HEK293 (cell line): ENCODE measurements around the gene DDX39A.
A peak's percentile ranks its signal among the peaks of the same experiment; 100 is the strongest.

Experiments used
- CTCF ChIA-PET: fragments of 350-600 bp; formaldehyde crosslinking; extraction: SDS; loops from one replicate; lab custom pipeline; 2021; ENCODE audit warnings: antibody characterized with exemption; lab: Yijun Ruan, JAX
- POLR2A ChIA-PET: fragments of 300-600 bp; formaldehyde crosslinking; extraction: SDS; loops from one replicate; lab custom pipeline; 2020; ENCODE audit warnings: antibody characterized with exemption, inconsistent platforms; lab: Yijun Ruan, JAX
- H3K27ac ChIP-seq: fragments of 200-500 bp; sonication (Bioruptor generic); 2 replicates; pipeline ENCODE4 v1.5.1; 2014; ENCODE audit warnings: low read depth, low read length, control low read depth, inconsistent platforms; ENCODE audit errors: extremely low read depth
- H3K36me3 ChIP-seq, 2 experiments: fragments of 200-500 bp in 1 of 2; sonication (Bioruptor generic) in 1 of 2; 1 replicate in 1 of 2; 2 replicates in 1 of 2; pipeline ENCODE4 v1.5.1; 2014 to 2017; ENCODE audit warnings: inconsistent platforms in 2 of 2, low read length in 2 of 2; ENCODE audit not compliant: control insufficient read depth in 2 of 2, insufficient read depth in 1 of 2
- H3K4me1 ChIP-seq: fragments of 200-500 bp; sonication (Bioruptor generic); 2 replicates; pipeline ENCODE4 v1.5.1; 2014; ENCODE audit warnings: mild to moderate bottlenecking, low read length, inconsistent platforms; ENCODE audit not compliant: control insufficient read depth, insufficient read depth
- H3K4me3 ChIP-seq: 2 replicates; pipeline ENCODE4 v1.5.1; 2011; ENCODE audit warnings: low read depth, mild to moderate bottlenecking, control low read depth, low read length, moderate library complexity
- H3K9me3 ChIP-seq: fragments of 200-500 bp; sonication (Bioruptor generic); 2 replicates; pipeline ENCODE4 v1.5.1; 2014; ENCODE audit warnings: low read depth, low read length, inconsistent platforms; ENCODE audit not compliant: control insufficient read depth, insufficient read depth
- GLIS1 ChIP-seq: fragments of 450-650 bp; formaldehyde crosslinking; IDR thresholded peaks from 2 replicates; pipeline ENCODE4 v1.5.1; 2016; ENCODE audit warnings: missing biosample characterization, missing genetic modification characterization
- GLIS2 ChIP-seq: fragments of 450-650 bp; formaldehyde crosslinking; IDR thresholded peaks from 2 replicates; pipeline ENCODE4 v1.5.1; 2016; ENCODE audit warnings: missing biosample characterization, missing genetic modification characterization
- HOXA7 ChIP-seq: sonication (generic); formaldehyde crosslinking; IDR thresholded peaks from 2 replicates; pipeline ENCODE4 v1.8.1; 2022; ENCODE audit warnings: missing genetic modification reagents, borderline replicate concordance
- SCRT1 ChIP-seq: fragments of 450-650 bp; formaldehyde crosslinking; IDR thresholded peaks from 2 replicates; pipeline ENCODE4 v1.5.1; 2016; ENCODE audit warnings: missing biosample characterization, missing genetic modification characterization, borderline replicate concordance
- SCRT2 ChIP-seq: fragments of 450-650 bp; formaldehyde crosslinking; IDR thresholded peaks from 2 replicates; pipeline ENCODE4 v1.5.1; 2016; ENCODE audit warnings: missing biosample characterization, missing genetic modification characterization
- SP2 ChIP-seq: fragments of 450-650 bp; formaldehyde crosslinking; IDR thresholded peaks from 2 replicates; pipeline ENCODE4 v1.5.1; 2016; ENCODE audit warnings: missing biosample characterization, missing genetic modification characterization
- ZBTB7A ChIP-seq: fragments of 450-650 bp; formaldehyde crosslinking; IDR thresholded peaks from 2 replicates; pipeline ENCODE4 v1.5.1; 2016; ENCODE audit warnings: low read depth, missing biosample characterization, missing genetic modification characterization
- ZNF133 ChIP-seq: fragments of 450-650 bp; formaldehyde crosslinking; IDR thresholded peaks from 2 replicates; pipeline ENCODE4 v1.5.1; 2016; ENCODE audit warnings: missing biosample characterization, missing genetic modification characterization
- ZNF2 ChIP-seq: fragments of 450-650 bp; formaldehyde crosslinking; IDR thresholded peaks from 2 replicates; pipeline ENCODE4 v1.5.1; 2016; ENCODE audit warnings: missing biosample characterization, missing genetic modification characterization
- ZNF202 ChIP-seq: fragments of 450-650 bp; formaldehyde crosslinking; IDR thresholded peaks from 2 replicates; pipeline ENCODE4 v1.5.1; 2016; ENCODE audit warnings: missing biosample characterization, missing genetic modification characterization, borderline replicate concordance
- ZNF324 ChIP-seq: fragments of 450-650 bp; formaldehyde crosslinking; IDR thresholded peaks from 2 replicates; pipeline ENCODE4 v1.5.1; 2016; ENCODE audit warnings: missing biosample characterization, missing genetic modification characterization
- ZNF600 ChIP-seq: fragments of 450-650 bp; formaldehyde crosslinking; IDR thresholded peaks from 2 replicates; pipeline ENCODE4 v1.5.1; 2016; ENCODE audit warnings: missing biosample characterization, missing genetic modification characterization
- ZNF626 ChIP-seq: fragments of 450-650 bp; sonication (Bioruptor Pico); formaldehyde crosslinking; IDR thresholded peaks from 2 replicates; pipeline ENCODE4 v1.5.1; 2018; ENCODE audit warnings: missing biosample characterization, missing genetic modification characterization, inconsistent platforms
- ZNF837 ChIP-seq: fragments of 450-650 bp; formaldehyde crosslinking; IDR thresholded peaks from 2 replicates; pipeline ENCODE4 v1.5.1; 2016; ENCODE audit warnings: missing biosample characterization, missing genetic modification characterization
- ZSCAN23 ChIP-seq: fragments of 450-650 bp; formaldehyde crosslinking; IDR thresholded peaks from 2 replicates; pipeline ENCODE4 v1.5.1; 2016; ENCODE audit warnings: missing biosample characterization, missing genetic modification characterization
- TF ChIP-seq, protein P1 (sequence below): fragments of 450-650 bp; formaldehyde crosslinking; IDR thresholded peaks from 2 replicates; pipeline ENCODE4 v1.5.1; 2016; ENCODE audit warnings: missing biosample characterization, missing genetic modification characterization
- TF ChIP-seq, protein P2 (sequence below): fragments of 450-650 bp; formaldehyde crosslinking; IDR thresholded peaks from 2 replicates; pipeline ENCODE4 v1.5.1; 2016; ENCODE audit warnings: missing biosample characterization, missing genetic modification characterization
- TF ChIP-seq, protein P3 (sequence below): fragments of 450-650 bp; formaldehyde crosslinking; IDR thresholded peaks from 2 replicates; pipeline ENCODE4 v1.5.1; 2016; ENCODE audit warnings: missing biosample characterization, missing genetic modification characterization
- TF ChIP-seq, protein P4 (sequence below): fragments of 450-650 bp; formaldehyde crosslinking; IDR thresholded peaks from 2 replicates; pipeline ENCODE4 v1.5.1; 2016; ENCODE audit warnings: missing biosample characterization, missing genetic modification characterization
- TF ChIP-seq, protein P5 (sequence below): fragments of 450-650 bp; formaldehyde crosslinking; IDR thresholded peaks from 2 replicates; pipeline ENCODE4 v1.5.1; 2016; ENCODE audit warnings: missing biosample characterization, missing genetic modification characterization

DDX39A gene

DNA sequence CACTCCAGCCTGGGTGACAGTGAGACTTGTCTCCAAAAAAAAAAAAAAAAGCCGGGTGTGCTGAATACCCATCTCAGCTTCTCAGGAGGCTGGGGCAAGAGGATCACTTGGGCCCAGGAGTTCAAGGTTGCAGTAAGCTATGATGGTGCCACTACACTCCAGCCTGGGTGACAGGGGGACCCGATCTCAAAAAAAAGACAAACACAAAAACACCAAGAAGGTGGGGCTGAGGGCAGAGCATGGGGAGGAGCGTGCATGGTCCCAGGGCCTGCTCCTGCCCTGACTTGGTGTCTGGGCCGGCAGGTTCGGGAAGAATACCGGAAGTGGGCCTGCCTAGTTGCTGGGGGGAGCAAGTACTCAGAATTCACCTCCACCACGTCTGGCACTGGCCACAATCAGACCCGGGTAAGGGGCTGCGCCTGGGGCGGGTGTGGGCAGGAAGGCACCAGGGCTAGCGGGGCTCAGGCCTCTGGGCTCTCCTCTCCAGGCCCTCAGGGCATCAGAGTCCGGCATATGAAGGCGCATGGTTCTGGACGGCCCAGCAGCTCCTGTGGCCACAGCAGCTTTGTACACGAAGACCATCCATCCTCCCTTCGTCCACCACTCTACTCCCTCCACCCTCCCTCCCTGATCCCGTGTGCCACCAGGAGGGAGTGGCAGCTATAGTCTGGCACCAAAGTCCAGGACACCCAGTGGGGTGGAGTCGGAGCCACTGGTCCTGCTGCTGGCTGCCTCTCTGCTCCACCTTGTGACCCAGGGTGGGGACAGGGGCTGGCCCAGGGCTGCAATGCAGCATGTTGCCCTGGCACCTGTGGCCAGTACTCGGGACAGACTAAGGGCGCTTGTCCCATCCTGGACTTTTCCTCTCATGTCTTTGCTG lies 11.3 kb downstream of the DDX39A start:
- no peaks in the 10 kb centered on the region for H3K9me3 ChIP-seq
- H3K27ac ChIP-seq = 0 out of 2 replicates have a peak overlapping the region, but pooled peaks have one; percentile 24
- H3K4me3 ChIP-seq = no peak overlapping the region
- TF ChIP-seq, protein P1, sequence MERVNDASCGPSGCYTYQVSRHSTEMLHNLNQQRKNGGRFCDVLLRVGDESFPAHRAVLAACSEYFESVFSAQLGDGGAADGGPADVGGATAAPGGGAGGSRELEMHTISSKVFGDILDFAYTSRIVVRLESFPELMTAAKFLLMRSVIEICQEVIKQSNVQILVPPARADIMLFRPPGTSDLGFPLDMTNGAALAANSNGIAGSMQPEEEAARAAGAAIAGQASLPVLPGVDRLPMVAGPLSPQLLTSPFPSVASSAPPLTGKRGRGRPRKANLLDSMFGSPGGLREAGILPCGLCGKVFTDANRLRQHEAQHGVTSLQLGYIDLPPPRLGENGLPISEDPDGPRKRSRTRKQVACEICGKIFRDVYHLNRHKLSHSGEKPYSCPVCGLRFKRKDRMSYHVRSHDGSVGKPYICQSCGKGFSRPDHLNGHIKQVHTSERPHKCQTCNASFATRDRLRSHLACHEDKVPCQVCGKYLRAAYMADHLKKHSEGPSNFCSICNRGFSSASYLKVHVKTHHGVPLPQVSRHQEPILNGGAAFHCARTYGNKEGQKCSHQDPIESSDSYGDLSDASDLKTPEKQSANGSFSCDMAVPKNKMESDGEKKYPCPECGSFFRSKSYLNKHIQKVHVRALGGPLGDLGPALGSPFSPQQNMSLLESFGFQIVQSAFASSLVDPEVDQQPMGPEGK (tag by site-specific recombination) = peak; percentile 17; the same call in 1 of the 2 replicates
- TF ChIP-seq SCRT2 (tag by site-specific recombination) (peak; percentile 41; the same call in 1 of the 2 replicates), SCRT1 (tag by site-specific recombination) (0 out of 2 replicates have a peak, but pooled peaks have one; percentile 29), SP2 (tag by site-specific recombination) (no peak), ZNF202 (tag by site-specific recombination) (no peak), GLIS2 (0 out of 2 replicates have a peak, but pooled peaks have one; percentile 32), ZBTB7A (tag by site-specific recombination) (0 out of 2 replicates have a peak, but pooled peaks have one; percentile 10), ZNF324 (tag by site-specific recombination) (no peak), ZNF600 (tag by site-specific recombination) (peak; percentile 94)
- TF ChIP-seq, protein P2, sequence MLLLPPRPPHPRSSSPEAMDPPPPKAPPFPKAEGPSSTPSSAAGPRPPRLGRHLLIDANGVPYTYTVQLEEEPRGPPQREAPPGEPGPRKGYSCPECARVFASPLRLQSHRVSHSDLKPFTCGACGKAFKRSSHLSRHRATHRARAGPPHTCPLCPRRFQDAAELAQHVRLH (tag by site-specific recombination) = no peak
- TF ChIP-seq, protein P3, sequence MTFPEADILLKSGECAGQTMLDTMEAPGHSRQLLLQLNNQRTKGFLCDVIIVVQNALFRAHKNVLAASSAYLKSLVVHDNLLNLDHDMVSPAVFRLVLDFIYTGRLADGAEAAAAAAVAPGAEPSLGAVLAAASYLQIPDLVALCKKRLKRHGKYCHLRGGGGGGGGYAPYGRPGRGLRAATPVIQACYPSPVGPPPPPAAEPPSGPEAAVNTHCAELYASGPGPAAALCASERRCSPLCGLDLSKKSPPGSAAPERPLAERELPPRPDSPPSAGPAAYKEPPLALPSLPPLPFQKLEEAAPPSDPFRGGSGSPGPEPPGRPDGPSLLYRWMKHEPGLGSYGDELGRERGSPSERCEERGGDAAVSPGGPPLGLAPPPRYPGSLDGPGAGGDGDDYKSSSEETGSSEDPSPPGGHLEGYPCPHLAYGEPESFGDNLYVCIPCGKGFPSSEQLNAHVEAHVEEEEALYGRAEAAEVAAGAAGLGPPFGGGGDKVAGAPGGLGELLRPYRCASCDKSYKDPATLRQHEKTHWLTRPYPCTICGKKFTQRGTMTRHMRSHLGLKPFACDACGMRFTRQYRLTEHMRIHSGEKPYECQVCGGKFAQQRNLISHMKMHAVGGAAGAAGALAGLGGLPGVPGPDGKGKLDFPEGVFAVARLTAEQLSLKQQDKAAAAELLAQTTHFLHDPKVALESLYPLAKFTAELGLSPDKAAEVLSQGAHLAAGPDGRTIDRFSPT (tag by site-specific recombination) = peak; percentile 69
- TF ChIP-seq, protein P4, sequence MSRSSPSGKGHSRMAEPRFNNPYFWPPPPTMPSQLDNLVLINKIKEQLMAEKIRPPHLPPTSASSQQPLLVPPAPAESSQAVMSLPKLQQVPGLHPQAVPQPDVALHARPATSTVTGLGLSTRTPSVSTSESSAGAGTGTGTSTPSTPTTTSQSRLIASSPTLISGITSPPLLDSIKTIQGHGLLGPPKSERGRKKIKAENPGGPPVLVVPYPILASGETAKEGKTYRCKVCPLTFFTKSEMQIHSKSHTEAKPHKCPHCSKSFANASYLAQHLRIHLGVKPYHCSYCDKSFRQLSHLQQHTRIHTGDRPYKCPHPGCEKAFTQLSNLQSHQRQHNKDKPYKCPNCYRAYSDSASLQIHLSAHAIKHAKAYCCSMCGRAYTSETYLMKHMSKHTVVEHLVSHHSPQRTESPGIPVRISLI (tag by site-specific recombination) = 0 out of 2 replicates have a peak, but pooled peaks have one; percentile 61
- TF ChIP-seq, all 188 proteins: peak for 8
- Histone ChIP-seq H3K36me3 (peaks cover 24 to 81% of the 10 kb centered on the region in 2 experiments), H3K4me1 (no peaks in the 10 kb centered on the region)
- ChIA-PET POLR2A (interaction anchor here (0.6 kb wide), 3 partner anchors 43 to 270 kb away, joined by 3 to 4 read pairs (median 3); no protein-coding TSS in a partner anchor), CTCF (interaction anchor here (0.5 to 4.3 kb wide), 9 partner anchors 7 to 271 kb away, joined by 3 to 47 read pairs (median 4); partner anchors contain the start of gene ASF1B)

DNA sequence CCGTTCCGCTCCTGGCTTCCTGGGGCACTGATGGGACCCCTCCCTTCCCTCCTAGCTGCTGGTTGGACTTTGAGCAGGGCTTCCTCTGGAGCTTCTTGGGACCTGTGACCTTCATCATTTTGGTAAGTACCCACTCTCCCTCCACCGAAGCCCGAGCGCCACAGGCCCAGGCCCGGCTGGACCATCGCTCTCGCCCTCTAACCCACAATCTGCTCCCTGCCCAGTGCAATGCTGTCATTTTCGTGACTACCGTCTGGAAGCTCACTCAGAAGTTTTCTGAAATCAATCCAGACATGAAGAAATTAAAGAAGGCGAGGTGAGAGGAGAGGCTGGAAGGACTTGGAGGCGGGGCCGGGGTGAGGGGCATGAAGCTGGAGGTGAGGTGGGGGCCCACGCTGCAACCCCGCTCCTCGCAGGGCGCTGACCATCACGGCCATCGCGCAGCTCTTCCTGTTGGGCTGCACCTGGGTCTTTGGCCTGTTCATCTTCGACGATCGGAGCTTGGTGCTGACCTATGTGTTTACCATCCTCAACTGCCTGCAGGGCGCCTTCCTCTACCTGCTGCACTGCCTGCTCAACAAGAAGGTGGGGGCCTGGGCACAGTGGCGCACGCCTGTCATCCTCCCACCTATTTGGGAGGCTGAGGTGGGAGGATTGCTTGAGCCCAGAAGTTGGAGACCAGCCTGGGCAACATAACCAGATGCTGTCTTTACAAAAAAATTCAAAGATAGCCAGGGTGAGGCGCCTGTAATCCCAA lies 12.3 kb downstream of the DDX39A start:
- ChIA-PET POLR2A (interaction anchor here (0.6 to 2.9 kb wide), 9 partner anchors 14 to 1026 kb away, joined by 3 to 17 read pairs (median 4); partner anchors contain the start of genes ADGRE5, ASF1B and DNAJB1), CTCF (interaction anchor here (0.5 to 4.3 kb wide), 23 partner anchors 8 to 694 kb away, joined by 3 to 47 read pairs (median 4); partner anchors contain the start of genes ADGRE5, ASF1B and DDX39A)
- H3K4me3 ChIP-seq = no peak overlapping the region
- peak overlapping the region; percentile 50; the same call in 1 of the 2 replicates for H3K27ac ChIP-seq
- H3K36me3 ChIP-seq = peaks cover 17 to 76% of the 10 kb centered on the region in 2 experiments
- no peaks in the 10 kb centered on the region for H3K9me3 ChIP-seq
- H3K4me1 ChIP-seq = no peaks in the 10 kb centered on the region
- TF ChIP-seq ZNF2 (tag by site-specific recombination) = 0 out of 2 replicates have a peak, but pooled peaks have one; percentile 2
- TF ChIP-seq ZNF626 (tag by site-specific recombination) = no peak
- no peak for TF ChIP-seq ZNF133 (tag by site-specific recombination)
- TF ChIP-seq, protein P5, sequence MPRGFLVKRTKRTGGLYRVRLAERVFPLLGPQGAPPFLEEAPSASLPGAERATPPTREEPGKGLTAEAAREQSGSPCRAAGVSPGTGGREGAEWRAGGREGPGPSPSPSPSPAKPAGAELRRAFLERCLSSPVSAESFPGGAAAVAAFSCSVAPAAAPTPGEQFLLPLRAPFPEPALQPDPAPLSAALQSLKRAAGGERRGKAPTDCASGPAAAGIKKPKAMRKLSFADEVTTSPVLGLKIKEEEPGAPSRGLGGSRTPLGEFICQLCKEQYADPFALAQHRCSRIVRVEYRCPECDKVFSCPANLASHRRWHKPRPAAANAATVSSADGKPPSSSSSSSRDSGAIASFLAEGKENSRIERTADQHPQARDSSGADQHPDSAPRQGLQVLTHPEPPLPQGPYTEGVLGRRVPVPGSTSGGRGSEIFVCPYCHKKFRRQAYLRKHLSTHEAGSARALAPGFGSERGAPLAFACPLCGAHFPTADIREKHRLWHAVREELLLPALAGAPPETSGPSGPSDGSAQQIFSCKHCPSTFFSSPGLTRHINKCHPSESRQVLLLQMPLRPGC = 0 out of 2 replicates have a peak, but pooled peaks have one; percentile 12
- no peak for TF ChIP-seq ZNF202 (tag by site-specific recombination)
- no peak for TF ChIP-seq HOXA7 (CRISPR knock-in tag)
- no peak for TF ChIP-seq GLIS1 (tag by site-specific recombination)
- TF ChIP-seq ZSCAN23 (tag by site-specific recombination) = no peak
- TF ChIP-seq, protein P3 (tag by site-specific recombination) = 0 out of 2 replicates have a peak, but pooled peaks have one; percentile 4
- no peak for TF ChIP-seq ZNF837
